Measurements from ENCODE around the gene ARHGAP22.
"Not testable (repeated sequence)": the region's sequence is repeated elsewhere in the genome, so short reads cannot be mapped to it uniquely, and the experiment has no call there.

ARHGAP22 gene

DNA sequence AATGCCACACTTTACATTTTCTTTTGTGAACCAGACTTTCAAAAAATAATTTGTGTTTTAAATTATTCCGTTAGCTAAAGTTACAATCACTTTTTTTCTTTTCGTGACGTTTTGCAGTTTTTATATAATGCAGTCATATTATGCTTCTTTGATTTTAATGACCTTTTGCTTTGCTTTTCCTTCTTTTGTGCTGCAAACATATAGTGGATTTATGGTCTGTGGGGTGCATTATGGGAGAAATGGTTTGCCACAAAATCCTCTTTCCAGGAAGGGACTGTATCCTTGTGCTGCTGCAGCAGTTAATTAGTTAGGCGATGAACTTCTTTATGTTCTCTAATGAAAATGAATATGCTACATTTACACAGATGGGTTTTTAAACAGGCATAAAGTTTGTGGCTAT lies 181.0 kb downstream of the ARHGAP22 start:
- TF ChIP-seq, protein P1, sequence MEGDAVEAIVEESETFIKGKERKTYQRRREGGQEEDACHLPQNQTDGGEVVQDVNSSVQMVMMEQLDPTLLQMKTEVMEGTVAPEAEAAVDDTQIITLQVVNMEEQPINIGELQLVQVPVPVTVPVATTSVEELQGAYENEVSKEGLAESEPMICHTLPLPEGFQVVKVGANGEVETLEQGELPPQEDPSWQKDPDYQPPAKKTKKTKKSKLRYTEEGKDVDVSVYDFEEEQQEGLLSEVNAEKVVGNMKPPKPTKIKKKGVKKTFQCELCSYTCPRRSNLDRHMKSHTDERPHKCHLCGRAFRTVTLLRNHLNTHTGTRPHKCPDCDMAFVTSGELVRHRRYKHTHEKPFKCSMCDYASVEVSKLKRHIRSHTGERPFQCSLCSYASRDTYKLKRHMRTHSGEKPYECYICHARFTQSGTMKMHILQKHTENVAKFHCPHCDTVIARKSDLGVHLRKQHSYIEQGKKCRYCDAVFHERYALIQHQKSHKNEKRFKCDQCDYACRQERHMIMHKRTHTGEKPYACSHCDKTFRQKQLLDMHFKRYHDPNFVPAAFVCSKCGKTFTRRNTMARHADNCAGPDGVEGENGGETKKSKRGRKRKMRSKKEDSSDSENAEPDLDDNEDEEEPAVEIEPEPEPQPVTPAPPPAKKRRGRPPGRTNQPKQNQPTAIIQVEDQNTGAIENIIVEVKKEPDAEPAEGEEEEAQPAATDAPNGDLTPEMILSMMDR (IDR thresholded peaks at IDR 0.05; ENCODE audit: insufficient read depth, low read length), result no peak
- TF ChIP-seq, protein P2, sequence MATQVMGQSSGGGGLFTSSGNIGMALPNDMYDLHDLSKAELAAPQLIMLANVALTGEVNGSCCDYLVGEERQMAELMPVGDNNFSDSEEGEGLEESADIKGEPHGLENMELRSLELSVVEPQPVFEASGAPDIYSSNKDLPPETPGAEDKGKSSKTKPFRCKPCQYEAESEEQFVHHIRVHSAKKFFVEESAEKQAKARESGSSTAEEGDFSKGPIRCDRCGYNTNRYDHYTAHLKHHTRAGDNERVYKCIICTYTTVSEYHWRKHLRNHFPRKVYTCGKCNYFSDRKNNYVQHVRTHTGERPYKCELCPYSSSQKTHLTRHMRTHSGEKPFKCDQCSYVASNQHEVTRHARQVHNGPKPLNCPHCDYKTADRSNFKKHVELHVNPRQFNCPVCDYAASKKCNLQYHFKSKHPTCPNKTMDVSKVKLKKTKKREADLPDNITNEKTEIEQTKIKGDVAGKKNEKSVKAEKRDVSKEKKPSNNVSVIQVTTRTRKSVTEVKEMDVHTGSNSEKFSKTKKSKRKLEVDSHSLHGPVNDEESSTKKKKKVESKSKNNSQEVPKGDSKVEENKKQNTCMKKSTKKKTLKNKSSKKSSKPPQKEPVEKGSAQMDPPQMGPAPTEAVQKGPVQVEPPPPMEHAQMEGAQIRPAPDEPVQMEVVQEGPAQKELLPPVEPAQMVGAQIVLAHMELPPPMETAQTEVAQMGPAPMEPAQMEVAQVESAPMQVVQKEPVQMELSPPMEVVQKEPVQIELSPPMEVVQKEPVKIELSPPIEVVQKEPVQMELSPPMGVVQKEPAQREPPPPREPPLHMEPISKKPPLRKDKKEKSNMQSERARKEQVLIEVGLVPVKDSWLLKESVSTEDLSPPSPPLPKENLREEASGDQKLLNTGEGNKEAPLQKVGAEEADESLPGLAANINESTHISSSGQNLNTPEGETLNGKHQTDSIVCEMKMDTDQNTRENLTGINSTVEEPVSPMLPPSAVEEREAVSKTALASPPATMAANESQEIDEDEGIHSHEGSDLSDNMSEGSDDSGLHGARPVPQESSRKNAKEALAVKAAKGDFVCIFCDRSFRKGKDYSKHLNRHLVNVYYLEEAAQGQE (IDR thresholded peaks at IDR 0.05; ENCODE audit: insufficient replicate concordance, low read depth), result no peak
- TF ChIP-seq SPI1 (IDR thresholded peaks at IDR 0.05; ENCODE audit: borderline replicate concordance, low read depth), result no peak
- TF ChIP-seq GABPA (IDR thresholded peaks at IDR 0.05; ENCODE audit: low read depth), result no peak
- TF ChIP-seq POLR2AphosphoS5 (IDR thresholded peaks at IDR 0.05; ENCODE audit: low read depth), result no peak
- Histone ChIP-seq H3K27ac (replicated peaks) (no peak overlapping the region), H3K4me3 (replicated peaks; ENCODE audit: insufficient read depth, low read length) (no peak overlapping the region), H3K27me3 (ENCODE audit: insufficient read depth, poor library complexity, severe bottlenecking) (no peaks in the 10 kb centered on the region)
- DNase-seq (ENCODE audit: low read depth in 1 of 2, low spot score in 1 of 2), result no peak

DNA sequence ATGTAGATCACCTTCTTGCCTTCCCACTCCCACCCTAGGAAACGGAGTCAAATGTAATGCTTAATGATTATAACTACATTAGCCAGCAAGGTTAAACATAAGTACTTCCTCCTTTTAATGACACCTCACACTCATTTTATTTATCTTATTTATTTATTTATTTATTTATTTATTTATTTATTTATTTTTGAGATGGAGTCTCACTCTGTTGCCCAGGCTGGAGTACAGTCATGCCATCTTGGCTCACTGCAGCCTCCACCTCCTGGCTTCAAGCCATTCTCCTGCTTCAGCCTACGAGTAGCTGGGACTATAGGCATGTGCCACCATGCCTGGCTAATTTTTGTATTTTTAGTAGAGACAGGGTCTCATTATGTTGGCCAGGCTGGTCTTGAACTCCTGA lies 183.0 kb downstream of the ARHGAP22 start:
- H3K27me3 ChIP-seq (ENCODE audit: insufficient read depth, poor library complexity, severe bottlenecking); DNase-seq (ENCODE audit: low read depth in 1 of 2, low spot score in 1 of 2); H3K4me3 ChIP-seq (replicated peaks; ENCODE audit: insufficient read depth, low read length); H3K27ac ChIP-seq (replicated peaks): not testable (repeated sequence)

DNA sequence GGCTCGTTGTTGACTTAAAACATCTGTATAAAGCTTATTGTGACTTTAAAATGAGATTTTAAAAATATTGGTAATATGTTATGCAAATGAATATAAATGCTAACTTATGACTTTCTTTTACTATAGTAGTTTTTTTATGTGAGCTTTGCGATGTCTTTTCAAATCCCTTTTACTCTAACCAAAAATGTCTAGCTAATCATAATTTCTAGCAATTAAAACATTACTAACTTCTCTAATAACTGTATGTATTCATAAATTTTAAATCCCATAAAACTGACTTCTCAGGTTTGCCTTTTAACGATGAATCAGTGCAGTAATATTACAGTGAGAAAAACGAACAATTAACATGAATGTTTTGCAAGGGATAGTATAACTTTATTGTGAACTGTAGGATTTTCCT lies 185.2 kb downstream of the ARHGAP22 start:
- Histone ChIP-seq H3K4me3 (replicated peaks; ENCODE audit: insufficient read depth, low read length) (no peak overlapping the region), H3K27me3 (ENCODE audit: insufficient read depth, poor library complexity, severe bottlenecking) (no peaks in the 10 kb centered on the region), H3K27ac (replicated peaks) (no peak overlapping the region)
- TF ChIP-seq POLR2AphosphoS5 (IDR thresholded peaks at IDR 0.05; ENCODE audit: low read depth) (no peak), SPI1 (IDR thresholded peaks at IDR 0.05; ENCODE audit: borderline replicate concordance, low read depth) (no peak), GABPA (IDR thresholded peaks at IDR 0.05; ENCODE audit: low read depth) (no peak)
- TF ChIP-seq, protein P1 (IDR thresholded peaks at IDR 0.05; ENCODE audit: insufficient read depth, low read length), result no peak
- TF ChIP-seq, protein P2 (IDR thresholded peaks at IDR 0.05; ENCODE audit: insufficient replicate concordance, low read depth), result no peak
- DNase-seq (ENCODE audit: low read depth in 1 of 2, low spot score in 1 of 2), result no peak

DNA sequence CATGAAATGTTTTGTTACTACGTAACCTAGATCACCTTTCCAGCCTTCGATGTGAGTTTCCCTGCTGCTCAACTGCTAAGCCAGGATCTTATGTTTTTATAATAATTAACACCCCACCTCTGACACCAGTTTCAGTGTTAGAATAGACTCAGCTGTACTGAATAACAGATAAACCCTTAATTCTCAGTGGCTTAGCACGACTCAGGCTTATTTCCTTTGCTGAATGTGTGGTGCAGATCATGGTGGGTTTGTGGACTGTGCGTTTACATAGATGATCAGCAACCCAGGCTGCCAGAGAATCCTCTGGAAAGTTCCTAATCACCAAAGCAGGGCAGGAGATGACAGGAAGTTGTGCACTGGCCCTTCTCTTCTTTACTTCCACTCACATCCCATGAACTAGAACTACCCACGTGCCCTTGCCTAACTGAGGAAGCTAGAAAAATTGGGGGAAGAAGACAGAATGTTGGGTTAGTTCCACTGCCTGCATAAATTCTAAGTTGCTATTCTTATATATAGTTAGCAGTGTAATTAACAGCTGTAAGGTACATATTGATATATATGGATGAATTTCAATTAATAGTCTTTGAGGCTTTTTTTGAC lies 186.6 kb downstream of the ARHGAP22 start:
- Histone ChIP-seq H3K27ac (replicated peaks) (no peak overlapping the region), H3K27me3 (ENCODE audit: insufficient read depth, poor library complexity, severe bottlenecking) (no peaks in the 10 kb centered on the region)
- TF ChIP-seq POLR2AphosphoS5 (IDR thresholded peaks at IDR 0.05; ENCODE audit: low read depth) (no peak), GABPA (IDR thresholded peaks at IDR 0.05; ENCODE audit: low read depth) (no peak), SPI1 (IDR thresholded peaks at IDR 0.05; ENCODE audit: borderline replicate concordance, low read depth) (no peak)
- TF ChIP-seq, protein P2 (IDR thresholded peaks at IDR 0.05; ENCODE audit: insufficient replicate concordance, low read depth), result no peak
- TF ChIP-seq, protein P1 (IDR thresholded peaks at IDR 0.05; ENCODE audit: insufficient read depth, low read length), result no peak

More for the DNA sequence above, 186.6 kb downstream of the ARHGAP22 start:
- peak in 1 of 2 experiments; percentile 29 for DNase-seq (ENCODE audit: low read depth in 1 of 2, low spot score in 1 of 2)
- no peak overlapping the region for H3K4me3 ChIP-seq (replicated peaks; ENCODE audit: insufficient read depth, low read length)
